DOHH2 (cell line): Measurements from ENCODE around the gene LDLRAD4.

ENCODE experiments used
- EZH2phosphoT487 ChIP-seq: fragments of 200-600 bp; sonication (generic); IDR thresholded peaks from 2 replicates; pipeline ENCODE4 v1.6.1; 2017; ENCODE audit warnings: borderline replicate concordance, mild to moderate bottlenecking, antibody characterized with exemption, low read length, moderate library complexity, mixed read lengths
- TF ChIP-seq, protein P1 (sequence below): fragments of 200-600 bp; sonication (generic); IDR thresholded peaks from one replicate; pipeline ENCODE4 v1.5.1; 2014; ENCODE audit warnings: antibody characterized with exemption, mild to moderate bottlenecking, low read depth, low read length; ENCODE audit not compliant: poor library complexity, severe bottlenecking

DNA sequence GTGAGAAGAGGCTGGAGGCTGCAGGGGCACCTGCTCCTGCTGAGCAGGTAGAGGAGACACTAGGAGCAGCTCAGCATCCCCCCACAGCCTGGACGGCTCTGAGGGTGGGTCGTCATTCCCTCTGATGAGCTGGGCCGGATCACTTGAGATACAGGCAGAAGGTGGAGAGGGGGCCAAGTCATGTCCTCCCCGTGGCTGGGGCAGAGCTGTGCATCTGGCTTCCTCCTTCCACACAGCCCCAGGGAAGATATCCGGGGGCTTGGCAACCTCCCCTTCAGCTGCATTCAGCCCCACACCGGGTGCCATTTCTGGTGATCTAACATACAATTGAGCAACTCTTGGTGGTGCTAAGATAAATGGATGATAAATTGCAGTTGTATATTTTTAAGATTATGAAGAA is 236.9 kb downstream of the LDLRAD4 start:
- TF ChIP-seq, protein P1, sequence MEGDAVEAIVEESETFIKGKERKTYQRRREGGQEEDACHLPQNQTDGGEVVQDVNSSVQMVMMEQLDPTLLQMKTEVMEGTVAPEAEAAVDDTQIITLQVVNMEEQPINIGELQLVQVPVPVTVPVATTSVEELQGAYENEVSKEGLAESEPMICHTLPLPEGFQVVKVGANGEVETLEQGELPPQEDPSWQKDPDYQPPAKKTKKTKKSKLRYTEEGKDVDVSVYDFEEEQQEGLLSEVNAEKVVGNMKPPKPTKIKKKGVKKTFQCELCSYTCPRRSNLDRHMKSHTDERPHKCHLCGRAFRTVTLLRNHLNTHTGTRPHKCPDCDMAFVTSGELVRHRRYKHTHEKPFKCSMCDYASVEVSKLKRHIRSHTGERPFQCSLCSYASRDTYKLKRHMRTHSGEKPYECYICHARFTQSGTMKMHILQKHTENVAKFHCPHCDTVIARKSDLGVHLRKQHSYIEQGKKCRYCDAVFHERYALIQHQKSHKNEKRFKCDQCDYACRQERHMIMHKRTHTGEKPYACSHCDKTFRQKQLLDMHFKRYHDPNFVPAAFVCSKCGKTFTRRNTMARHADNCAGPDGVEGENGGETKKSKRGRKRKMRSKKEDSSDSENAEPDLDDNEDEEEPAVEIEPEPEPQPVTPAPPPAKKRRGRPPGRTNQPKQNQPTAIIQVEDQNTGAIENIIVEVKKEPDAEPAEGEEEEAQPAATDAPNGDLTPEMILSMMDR = no peak
- TF ChIP-seq EZH2phosphoT487 = no peak
